ENCODE data around the gene CEACAM1.

DNA sequence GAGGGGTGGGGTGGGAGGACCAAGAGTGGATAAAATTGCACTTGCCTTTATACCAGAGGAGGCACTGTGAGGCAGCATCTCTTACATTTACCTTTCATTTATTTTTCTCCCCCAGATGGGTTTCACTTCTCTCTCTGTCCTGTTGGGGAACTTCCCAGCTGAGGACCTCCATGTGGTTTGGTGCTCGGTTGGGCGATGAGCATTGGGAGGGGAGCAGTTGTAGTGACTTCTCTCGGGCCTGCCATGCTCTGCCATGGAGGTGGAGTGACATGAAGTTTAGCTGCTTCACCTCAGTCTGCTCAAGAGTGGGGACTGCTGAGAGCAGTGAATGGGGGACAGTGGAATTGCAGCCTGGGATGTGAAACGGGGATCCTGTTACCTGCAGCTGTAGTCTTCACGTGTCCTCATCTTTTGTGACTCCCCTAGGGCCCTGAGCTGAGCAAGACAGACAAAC is 62.4 kb downstream of the CEACAM1 start:
- TF ChIP-seq, protein P1, sequence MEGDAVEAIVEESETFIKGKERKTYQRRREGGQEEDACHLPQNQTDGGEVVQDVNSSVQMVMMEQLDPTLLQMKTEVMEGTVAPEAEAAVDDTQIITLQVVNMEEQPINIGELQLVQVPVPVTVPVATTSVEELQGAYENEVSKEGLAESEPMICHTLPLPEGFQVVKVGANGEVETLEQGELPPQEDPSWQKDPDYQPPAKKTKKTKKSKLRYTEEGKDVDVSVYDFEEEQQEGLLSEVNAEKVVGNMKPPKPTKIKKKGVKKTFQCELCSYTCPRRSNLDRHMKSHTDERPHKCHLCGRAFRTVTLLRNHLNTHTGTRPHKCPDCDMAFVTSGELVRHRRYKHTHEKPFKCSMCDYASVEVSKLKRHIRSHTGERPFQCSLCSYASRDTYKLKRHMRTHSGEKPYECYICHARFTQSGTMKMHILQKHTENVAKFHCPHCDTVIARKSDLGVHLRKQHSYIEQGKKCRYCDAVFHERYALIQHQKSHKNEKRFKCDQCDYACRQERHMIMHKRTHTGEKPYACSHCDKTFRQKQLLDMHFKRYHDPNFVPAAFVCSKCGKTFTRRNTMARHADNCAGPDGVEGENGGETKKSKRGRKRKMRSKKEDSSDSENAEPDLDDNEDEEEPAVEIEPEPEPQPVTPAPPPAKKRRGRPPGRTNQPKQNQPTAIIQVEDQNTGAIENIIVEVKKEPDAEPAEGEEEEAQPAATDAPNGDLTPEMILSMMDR (IDR thresholded peaks at IDR 0.05): no peak
- TF ChIP-seq EZH2 (IDR thresholded peaks at IDR 0.05) (no peak), EZH2phosphoT487 (IDR thresholded peaks at IDR 0.05) (no peak)

Data from neural progenitor cell (in vitro differentiated cells).